Measurements from ENCODE around the gene NANOS2.

GRCh38 chr19:45905011-45905410 lies 9.6 kb downstream of the NANOS2 start:
- TF ChIP-seq POLR2A (IDR thresholded peaks at IDR 0.05): no peak
- no peak for TF ChIP-seq EP300 (IDR thresholded peaks at IDR 0.05)
- TF ChIP-seq, protein P1, sequence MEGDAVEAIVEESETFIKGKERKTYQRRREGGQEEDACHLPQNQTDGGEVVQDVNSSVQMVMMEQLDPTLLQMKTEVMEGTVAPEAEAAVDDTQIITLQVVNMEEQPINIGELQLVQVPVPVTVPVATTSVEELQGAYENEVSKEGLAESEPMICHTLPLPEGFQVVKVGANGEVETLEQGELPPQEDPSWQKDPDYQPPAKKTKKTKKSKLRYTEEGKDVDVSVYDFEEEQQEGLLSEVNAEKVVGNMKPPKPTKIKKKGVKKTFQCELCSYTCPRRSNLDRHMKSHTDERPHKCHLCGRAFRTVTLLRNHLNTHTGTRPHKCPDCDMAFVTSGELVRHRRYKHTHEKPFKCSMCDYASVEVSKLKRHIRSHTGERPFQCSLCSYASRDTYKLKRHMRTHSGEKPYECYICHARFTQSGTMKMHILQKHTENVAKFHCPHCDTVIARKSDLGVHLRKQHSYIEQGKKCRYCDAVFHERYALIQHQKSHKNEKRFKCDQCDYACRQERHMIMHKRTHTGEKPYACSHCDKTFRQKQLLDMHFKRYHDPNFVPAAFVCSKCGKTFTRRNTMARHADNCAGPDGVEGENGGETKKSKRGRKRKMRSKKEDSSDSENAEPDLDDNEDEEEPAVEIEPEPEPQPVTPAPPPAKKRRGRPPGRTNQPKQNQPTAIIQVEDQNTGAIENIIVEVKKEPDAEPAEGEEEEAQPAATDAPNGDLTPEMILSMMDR (IDR thresholded peaks at IDR 0.05): no peak
- TF ChIP-seq POLR2AphosphoS5 (IDR thresholded peaks at IDR 0.05): no peak

Data from stomach (tissue), 4 donors.